ENCODE measurements around the gene PDCD10.

GRCh38 chr3:167749209-167749608 is 14.5 kb upstream of the PDCD10 start:
- TF ChIP-seq, protein P1, sequence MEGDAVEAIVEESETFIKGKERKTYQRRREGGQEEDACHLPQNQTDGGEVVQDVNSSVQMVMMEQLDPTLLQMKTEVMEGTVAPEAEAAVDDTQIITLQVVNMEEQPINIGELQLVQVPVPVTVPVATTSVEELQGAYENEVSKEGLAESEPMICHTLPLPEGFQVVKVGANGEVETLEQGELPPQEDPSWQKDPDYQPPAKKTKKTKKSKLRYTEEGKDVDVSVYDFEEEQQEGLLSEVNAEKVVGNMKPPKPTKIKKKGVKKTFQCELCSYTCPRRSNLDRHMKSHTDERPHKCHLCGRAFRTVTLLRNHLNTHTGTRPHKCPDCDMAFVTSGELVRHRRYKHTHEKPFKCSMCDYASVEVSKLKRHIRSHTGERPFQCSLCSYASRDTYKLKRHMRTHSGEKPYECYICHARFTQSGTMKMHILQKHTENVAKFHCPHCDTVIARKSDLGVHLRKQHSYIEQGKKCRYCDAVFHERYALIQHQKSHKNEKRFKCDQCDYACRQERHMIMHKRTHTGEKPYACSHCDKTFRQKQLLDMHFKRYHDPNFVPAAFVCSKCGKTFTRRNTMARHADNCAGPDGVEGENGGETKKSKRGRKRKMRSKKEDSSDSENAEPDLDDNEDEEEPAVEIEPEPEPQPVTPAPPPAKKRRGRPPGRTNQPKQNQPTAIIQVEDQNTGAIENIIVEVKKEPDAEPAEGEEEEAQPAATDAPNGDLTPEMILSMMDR (IDR thresholded peaks at IDR 0.05; ENCODE audit: low read depth, low read length) = no peak
- no peak for TF ChIP-seq EZH2phosphoT487 (IDR thresholded peaks at IDR 0.05; ENCODE audit: low read depth)
